BJ (cell line): ENCODE measurements around the gene PSKH1. TPM values are rescaled to one million over a fixed set of nuclear protein-coding genes. Genes with fewer than 3 reads are reported as not detected.

ENCODE experiments used
- CTCF ChIA-PET: fragments of 350-600 bp; formaldehyde crosslinking; extraction: SDS; loops from one replicate; lab custom pipeline; 2021; ENCODE audit warnings: antibody characterized with exemption, inconsistent platforms; lab: Yijun Ruan, JAX
- POLR2A ChIA-PET: fragments of 300-600 bp; sonication (Branson Sonifier 250); formaldehyde crosslinking; extraction: SDS; loops from one replicate; lab custom pipeline; 2021; ENCODE audit warnings: antibody characterized with exemption; lab: Charles Lee
- DNase-seq: peaks from one replicate; pipeline ENCODE4 v3.0.0-alpha.2; 2011; ENCODE audit warnings: low read depth
- H3K27me3 ChIP-seq: 2 replicates; pipeline ENCODE4 v1.6.0; 2011; ENCODE audit warnings: low read length; ENCODE audit not compliant: control insufficient read depth, insufficient read depth
- H3K36me3 ChIP-seq: 2 replicates; pipeline ENCODE4 v1.5.1; 2011; ENCODE audit warnings: low read length; ENCODE audit not compliant: control insufficient read depth, insufficient read depth
- H3K4me3 ChIP-seq: 2 replicates; pipeline ENCODE4 v1.5.1; 2011; ENCODE audit warnings: low read depth, mild to moderate bottlenecking, control low read depth, low read length
- CTCF ChIP-seq: IDR thresholded peaks from 2 replicates; pipeline ENCODE4 v1.5.1; 2011; ENCODE audit warnings: low read depth, mild to moderate bottlenecking, control low read depth, inconsistent platforms, low read length, moderate library complexity; ENCODE audit not compliant: insufficient read depth
- polyA plus RNA-seq: library from polyadenylated mRNA; depleted of rRNA; stranded (reverse); fragments of >200 nt; gene quantifications from 2 replicates; pipeline ENCODE4 v1.2.3, GENCODE V29; 2011

Gene PSKH1
- polyA plus RNA-seq, 1 experiment, result 45.5 TPM

GRCh38 chr16:67940446-67941089 is 47.5 kb downstream of the PSKH1 start:
- TF ChIP-seq CTCF, result no peak
- ChIA-PET CTCF (interaction anchor here (0.6 to 3.3 kb wide), 9 partner anchors 12 to 420 kb away, joined by 3 to 19 read pairs (median 6); partner anchors contain the start of gene NRN1L), POLR2A (no interaction called here)
- Histone ChIP-seq H3K27me3 (no peaks in the 10 kb centered on the region), H3K4me3 (no peak overlapping the region), H3K36me3 (peaks cover 49% of the 10 kb centered on the region)
- DNase-seq, result no peak

GRCh38 chr16:67941469-67942199 is 48.6 kb downstream of the PSKH1 start:
- POLR2A ChIA-PET, result no interaction called here
- DNase-seq, result no peak
- H3K27me3 ChIP-seq, result no peaks in the 10 kb centered on the region
- no peak for TF ChIP-seq CTCF
- peaks cover 56% of the 10 kb centered on the region for H3K36me3 ChIP-seq
- H3K4me3 ChIP-seq, result no peak overlapping the region
- CTCF ChIA-PET, result interaction anchor here (0.7 to 3.3 kb wide), 20 partner anchors 10 to 421 kb away, joined by 3 to 19 read pairs (median 4); partner anchors contain the start of genes NRN1L and TSNAXIP1

- Histone ChIP-seq H3K4me3 (no peak overlapping the region), H3K27me3 (no peaks in the 10 kb centered on the region), H3K36me3 (peaks cover 61% of the 10 kb centered on the region)
- TF ChIP-seq CTCF, result peak; percentile 73
- no peak for DNase-seq
- ChIA-PET CTCF (interaction anchor here (0.7 to 3.3 kb wide), 20 partner anchors 9 to 421 kb away, joined by 3 to 19 read pairs (median 4); partner anchors contain the start of genes NRN1L and TSNAXIP1), POLR2A (no interaction called here)
Observed at GRCh38 chr16:67942200-67942509, 49.1 kb downstream of the PSKH1 start.

GRCh38 chr16:67942510-67943255 is 49.6 kb downstream of the PSKH1 start:
- H3K36me3 ChIP-seq, result peaks cover 67% of the 10 kb centered on the region
- no peaks in the 10 kb centered on the region for H3K27me3 ChIP-seq
- DNase-seq, result no peak
- ChIA-PET POLR2A (no interaction called here), CTCF (interaction anchor here (0.6 to 3.3 kb wide), 20 partner anchors 9 to 422 kb away, joined by 3 to 19 read pairs (median 4); partner anchors contain the start of gene NRN1L)
- no peak overlapping the region for H3K4me3 ChIP-seq
- TF ChIP-seq CTCF, result no peak

- CTCF ChIA-PET, result interaction anchor here (0.6 to 3.3 kb wide), 7 partner anchors 9 to 127 kb away, joined by 3 to 19 read pairs (median 3); partner anchors contain the start of gene NRN1L
- POLR2A ChIA-PET, result no interaction called here
- H3K36me3 ChIP-seq, result peaks cover 72% of the 10 kb centered on the region
- no peak overlapping the region for H3K4me3 ChIP-seq
- H3K27me3 ChIP-seq, result no peaks in the 10 kb centered on the region
- DNase-seq, result no peak
- TF ChIP-seq CTCF, result no peak
Observed at GRCh38 chr16:67943256-67943618, 50.2 kb downstream of the PSKH1 start.
